Gastrocnemius medialis (tissue), 4 donors: ENCODE data around the gene TMEM26.

Experiments used
- CTCF ChIP-seq, 5 experiments: fragments of 450-650 bp in 3 of 5; fragments of 200-600 bp in 2 of 5; sonication (generic) in 2 of 5; IDR thresholded peaks in 4 of 5; conservative IDR thresholded peaks in 1 of 5; 1 replicate in 4 of 5; 2 replicates in 1 of 5; pipeline ENCODE4 v1.5.1; 2016 to 2019; ENCODE audit warnings: antibody characterized with exemption in 5 of 5, mild to moderate bottlenecking in 3 of 5, moderate library complexity in 3 of 5
- POLR2A ChIP-seq, 2 donors: fragments of 450-650 bp; IDR thresholded peaks; one replicate each; pipeline ENCODE4 v1.6.1; 2017; ENCODE audit warnings: antibody characterized with exemption in 2 of 2, mild to moderate bottlenecking in 2 of 2, moderate library complexity in 2 of 2

GRCh38 chr10:61451357-61451756 lies 1.8 kb downstream of the TMEM26 start:
- TF ChIP-seq POLR2A (IDR thresholded peaks at IDR 0.05) = no peak
- TF ChIP-seq CTCF (IDR thresholded peaks at IDR 0.05 in 4 of 5, conservative IDR thresholded peaks at IDR 0.05 in 1 of 5) = no peak
